Fibroblast of the aortic adventitia (primary cell): ENCODE results near the gene NELL1. TPM values are rescaled to one million over a fixed set of nuclear protein-coding genes. Genes with fewer than 3 reads are reported as not detected.

Experiments
- DNase-seq: peaks from one replicate; pipeline ENCODE4 v3.0.0-alpha.2; 2010; ENCODE audit warnings: low read depth
- H3K4me3 ChIP-seq: 2 replicates; pipeline ENCODE4 v1.5.1; 2011; ENCODE audit warnings: low read depth, mild to moderate bottlenecking, control low read depth, low read length, moderate library complexity
- CTCF ChIP-seq: IDR thresholded peaks from 2 replicates; pipeline ENCODE4 v1.5.1; 2011; ENCODE audit warnings: mild to moderate bottlenecking, low read length, control low read depth, inconsistent platforms; ENCODE audit not compliant: insufficient read depth
- total RNA-seq: library from RNA; depleted of rRNA; stranded (reverse); fragments of >200 nt; gene quantifications from 2 replicates; pipeline ENCODE4 v1.2.3, GENCODE V29; 2012; ENCODE audit warnings: low replicate concordance

The NELL1 gene
- total RNA-seq, 1 donor: not detected

DNA sequence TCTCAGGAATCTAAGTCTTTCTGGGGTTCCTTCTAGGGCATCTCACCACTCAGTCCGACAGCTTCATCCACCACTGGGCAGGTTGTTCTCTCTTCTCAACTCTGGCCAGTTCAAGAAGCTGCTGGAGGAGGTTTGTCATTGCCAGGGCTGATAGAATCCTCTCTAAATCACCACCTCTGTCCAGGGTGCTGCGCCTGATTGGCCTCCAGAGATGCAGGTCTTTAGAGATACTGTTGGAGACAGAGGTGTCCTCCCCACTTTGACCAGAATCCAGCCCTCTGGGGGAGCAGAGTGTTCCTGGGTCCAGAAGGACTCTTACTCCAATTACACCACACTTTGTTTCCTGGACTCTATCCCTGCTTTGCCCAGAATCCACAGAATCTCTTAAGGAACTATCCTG, 90.2 kb downstream of the NELL1 start:
- H3K4me3 ChIP-seq: no peak overlapping the region
- DNase-seq: no peak
- no peak for TF ChIP-seq CTCF

- no peak overlapping the region for H3K4me3 ChIP-seq
- DNase-seq: no peak
- TF ChIP-seq CTCF: no peak
Measured at GRCh38 chr11:20760811-20761210, 91.4 kb downstream of the NELL1 start.

- no peak for DNase-seq
- H3K4me3 ChIP-seq: no peak overlapping the region
- no peak for TF ChIP-seq CTCF
Measured at GRCh38 chr11:20762116-20762844, 92.9 kb downstream of the NELL1 start.

DNA sequence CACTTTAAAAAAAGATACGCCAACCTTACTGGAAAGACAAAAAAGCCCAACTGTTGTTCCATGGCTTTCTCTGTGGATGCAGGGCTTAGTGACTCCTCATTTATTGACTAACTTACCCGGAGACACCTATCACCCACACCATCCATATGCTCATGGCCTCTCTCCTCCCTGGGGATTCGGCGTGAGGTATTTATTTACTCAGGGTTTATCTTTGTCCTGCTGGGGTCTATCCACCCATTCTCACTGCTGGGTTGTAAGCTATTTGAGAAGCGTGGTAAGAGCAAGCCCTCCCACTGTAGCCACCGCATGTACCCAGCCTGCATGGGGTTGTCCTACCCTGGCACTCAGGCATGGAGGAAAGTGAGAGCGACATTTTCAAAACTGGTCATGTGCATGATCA, 93.6 kb downstream of the NELL1 start:
- H3K4me3 ChIP-seq: no peak overlapping the region
- DNase-seq: no peak
- no peak for TF ChIP-seq CTCF

DNA sequence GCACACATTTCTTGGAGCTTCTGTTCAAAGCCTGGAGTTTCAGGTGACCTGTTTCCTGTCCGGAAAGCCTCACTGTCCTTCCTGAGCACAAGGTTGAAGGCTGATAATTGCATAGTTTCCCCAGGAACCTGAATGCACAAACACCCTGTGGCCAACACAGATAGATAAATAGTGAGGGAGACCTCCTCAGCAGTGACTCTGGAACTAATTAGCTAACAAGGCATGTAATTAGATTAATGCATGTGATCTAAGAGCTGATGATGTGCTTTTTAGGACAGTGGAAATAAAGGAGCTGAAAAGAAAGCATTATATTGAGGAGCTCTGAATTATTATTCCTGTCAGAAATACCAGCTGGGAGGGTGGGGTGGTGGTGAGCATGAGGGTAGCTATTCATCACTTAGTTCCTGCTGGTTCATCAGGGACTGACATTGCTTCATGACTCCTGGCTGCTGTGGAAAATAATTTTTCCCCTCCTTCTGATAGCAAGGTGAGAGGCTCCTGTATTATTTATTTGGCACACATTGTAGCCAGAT, 101.1 kb downstream of the NELL1 start:
- H3K4me3 ChIP-seq: no peak overlapping the region
- no peak for DNase-seq
- TF ChIP-seq CTCF: no peak

GRCh38 chr11:20771026-20771425, 101.6 kb downstream of the NELL1 start:
- DNase-seq: no peak
- no peak overlapping the region for H3K4me3 ChIP-seq
- no peak for TF ChIP-seq CTCF

- no peak for TF ChIP-seq CTCF
- DNase-seq: no peak
- no peak overlapping the region for H3K4me3 ChIP-seq
Measured at GRCh38 chr11:20771681-20772080, 102.3 kb downstream of the NELL1 start.
